ENCODE results near the gene JUP. TPM values are rescaled to one million over a fixed set of nuclear protein-coding genes. Genes with fewer than 3 reads are reported as not detected.
A peak's percentile ranks its signal among the peaks of the same experiment; 100 is the strongest.

JUP gene
- total and polyA plus RNA-seq, 2 of the 13 experiments (the other 11 are each of a cell fraction or from before 2014, with no cell fraction given), result 12.1 to 20.6 TPM

DNA sequence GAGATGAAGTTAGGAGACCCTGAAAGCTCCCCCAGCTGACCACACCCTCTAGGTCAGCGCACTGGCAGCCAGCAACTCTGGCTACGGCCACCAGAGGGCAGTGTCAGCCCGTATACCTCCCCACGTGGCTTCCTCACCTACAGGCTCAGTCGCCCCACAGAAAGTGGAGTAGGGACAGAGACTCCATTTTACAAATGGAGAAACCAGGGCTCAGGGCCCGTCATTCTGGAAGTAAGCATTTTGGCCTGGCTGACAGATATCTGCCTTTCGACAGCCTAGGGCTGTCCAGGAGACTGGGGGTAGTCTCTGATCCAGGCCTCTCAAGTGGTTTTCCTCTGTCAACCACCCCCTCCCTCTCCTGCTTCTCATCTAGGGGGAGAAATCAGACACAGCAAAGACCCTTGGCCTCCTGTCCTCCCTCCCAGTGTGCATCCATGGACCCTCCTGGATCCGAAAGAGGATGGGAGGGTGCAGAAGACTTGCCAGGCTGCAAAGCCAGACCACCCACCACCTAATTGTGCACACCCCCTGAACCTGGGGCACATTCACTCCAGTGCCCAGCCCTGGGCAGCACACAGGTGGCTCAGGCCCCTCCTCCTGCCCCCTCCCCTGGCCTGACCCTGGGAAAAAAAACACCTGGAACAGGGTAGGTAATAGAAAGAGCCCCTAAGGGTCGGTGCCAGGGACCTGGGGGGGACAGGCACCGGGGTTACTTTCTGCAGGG, 48.3 kb downstream of the JUP start (continued):
- TF ChIP-seq KIAA2018 (CRISPR knock-in tag; IDR thresholded peaks at IDR 0.05; ENCODE audit: borderline replicate concordance) (no peak), ZNF609 (CRISPR knock-in tag; IDR thresholded peaks at IDR 0.05; ENCODE audit: borderline replicate concordance) (no peak), SCMH1 (CRISPR knock-in tag; IDR thresholded peaks at IDR 0.05; ENCODE audit: borderline replicate concordance) (no peak), HOXA5 (CRISPR knock-in tag; IDR thresholded peaks at IDR 0.05) (no peak), REL (CRISPR knock-in tag; conservative IDR thresholded peaks at IDR 0.05) (no peak), GPN1 (CRISPR knock-in tag; IDR thresholded peaks at IDR 0.05; ENCODE audit: borderline replicate concordance) (no peak), CENPT (CRISPR knock-in tag; IDR thresholded peaks at IDR 0.05; ENCODE audit: low read depth) (no peak), KDM5A (IDR thresholded peaks at IDR 0.05; ENCODE audit: borderline replicate concordance, low read length) (no peak)
- TF ChIP-seq, protein P1, sequence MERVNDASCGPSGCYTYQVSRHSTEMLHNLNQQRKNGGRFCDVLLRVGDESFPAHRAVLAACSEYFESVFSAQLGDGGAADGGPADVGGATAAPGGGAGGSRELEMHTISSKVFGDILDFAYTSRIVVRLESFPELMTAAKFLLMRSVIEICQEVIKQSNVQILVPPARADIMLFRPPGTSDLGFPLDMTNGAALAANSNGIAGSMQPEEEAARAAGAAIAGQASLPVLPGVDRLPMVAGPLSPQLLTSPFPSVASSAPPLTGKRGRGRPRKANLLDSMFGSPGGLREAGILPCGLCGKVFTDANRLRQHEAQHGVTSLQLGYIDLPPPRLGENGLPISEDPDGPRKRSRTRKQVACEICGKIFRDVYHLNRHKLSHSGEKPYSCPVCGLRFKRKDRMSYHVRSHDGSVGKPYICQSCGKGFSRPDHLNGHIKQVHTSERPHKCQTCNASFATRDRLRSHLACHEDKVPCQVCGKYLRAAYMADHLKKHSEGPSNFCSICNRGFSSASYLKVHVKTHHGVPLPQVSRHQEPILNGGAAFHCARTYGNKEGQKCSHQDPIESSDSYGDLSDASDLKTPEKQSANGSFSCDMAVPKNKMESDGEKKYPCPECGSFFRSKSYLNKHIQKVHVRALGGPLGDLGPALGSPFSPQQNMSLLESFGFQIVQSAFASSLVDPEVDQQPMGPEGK (CRISPR knock-in tag; IDR thresholded peaks at IDR 0.05), result peak; percentile 53; the same call in 1 of the 2 replicates
- TF ChIP-seq, protein P2, sequence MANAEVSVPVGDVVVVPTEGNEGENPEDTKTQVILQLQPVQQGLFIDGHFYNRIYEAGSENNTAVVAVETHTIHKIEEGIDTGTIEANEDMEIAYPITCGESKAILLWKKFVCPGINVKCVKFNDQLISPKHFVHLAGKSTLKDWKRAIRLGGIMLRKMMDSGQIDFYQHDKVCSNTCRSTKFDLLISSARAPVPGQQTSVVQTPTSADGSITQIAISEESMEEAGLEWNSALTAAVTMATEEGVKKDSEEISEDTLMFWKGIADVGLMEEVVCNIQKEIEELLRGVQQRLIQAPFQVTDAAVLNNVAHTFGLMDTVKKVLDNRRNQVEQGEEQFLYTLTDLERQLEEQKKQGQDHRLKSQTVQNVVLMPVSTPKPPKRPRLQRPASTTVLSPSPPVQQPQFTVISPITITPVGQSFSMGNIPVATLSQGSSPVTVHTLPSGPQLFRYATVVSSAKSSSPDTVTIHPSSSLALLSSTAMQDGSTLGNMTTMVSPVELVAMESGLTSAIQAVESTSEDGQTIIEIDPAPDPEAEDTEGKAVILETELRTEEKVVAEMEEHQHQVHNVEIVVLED (CRISPR knock-in tag; IDR thresholded peaks at IDR 0.05; ENCODE audit: borderline replicate concordance), result peak; percentile 52; the same call in 1 of the 2 replicates
